GM18873 (cell line): Measurements from ENCODE around the gene SQOR.

Source experiments
- ATAC-seq: cut with Tn5 transposase; IDR thresholded peaks from one replicate; pipeline ENCODE4 v1.9.1; 2021; ENCODE audit warnings: mild to moderate bottlenecking, moderate library complexity, moderate number of reproducible peaks; ENCODE audit not compliant: unreplicated experiment, low FRiP score

SQOR gene

GRCh38 chr15:45634432-45635190 is at the start of gene SQOR:
TSS of gene SQOR (plus strand) at chr15:45635029. CDS start at chr15:45658924, 23,895 bp downstream.
- peak; percentile 75 for ATAC-seq

DNA sequence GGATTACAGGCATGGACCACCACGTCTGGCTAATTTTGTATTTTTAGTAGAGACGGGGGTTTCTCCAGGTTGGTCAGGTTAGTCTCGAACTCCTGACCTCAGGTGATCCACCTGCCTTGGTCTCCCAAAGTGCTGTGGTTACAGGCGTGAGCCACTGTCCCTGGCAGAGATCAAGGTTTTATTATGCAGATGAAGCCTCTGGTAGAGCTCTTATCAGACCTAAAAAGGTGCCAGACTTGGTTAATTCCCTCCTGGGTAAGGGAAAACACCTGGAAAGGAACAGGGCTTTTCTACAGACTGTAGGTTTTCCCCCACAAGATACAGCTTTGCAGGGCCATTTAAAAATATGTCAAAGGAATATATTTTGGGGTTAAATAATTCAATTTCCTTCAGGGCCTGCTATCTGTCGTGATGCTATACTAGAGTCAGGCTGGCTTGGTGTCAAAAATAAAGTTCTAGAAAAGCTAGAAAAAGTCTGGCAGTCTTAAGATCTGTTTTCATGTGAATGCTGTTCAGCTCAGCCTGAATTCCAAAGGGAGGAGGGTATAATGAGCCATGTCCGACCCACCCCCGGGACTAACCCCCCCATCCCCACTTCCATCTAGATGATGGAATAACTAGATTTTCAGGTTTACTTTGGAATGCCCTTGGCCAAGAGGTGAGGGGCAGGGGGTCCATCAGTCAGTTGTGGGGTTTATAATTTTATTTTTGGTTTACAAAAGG is 49.6 kb upstream of the SQOR start:
- ATAC-seq = no peak

DNA sequence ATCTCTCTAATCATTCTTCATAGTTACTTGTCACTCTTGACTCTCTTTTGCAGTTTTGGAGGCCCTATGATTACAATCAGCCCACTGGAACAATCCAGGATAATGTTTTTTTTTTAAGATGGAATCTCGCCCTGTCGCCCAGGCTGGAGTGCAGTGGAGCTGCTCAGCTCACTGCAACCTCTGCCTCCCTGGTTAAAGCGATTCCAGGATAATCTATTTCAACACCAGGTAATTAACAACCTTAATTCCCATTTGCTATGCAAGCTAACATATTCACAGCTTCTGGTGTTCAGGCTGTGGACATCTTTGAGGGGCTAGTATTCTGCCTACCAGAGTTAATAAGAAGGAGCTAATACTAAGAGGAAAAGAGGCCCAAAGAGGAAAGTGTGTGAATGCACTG is 48.7 kb upstream of the SQOR start:
- ATAC-seq = no peak

GRCh38 chr15:45586601-45587094 is 48.2 kb upstream of the SQOR start:
- no peak for ATAC-seq

DNA sequence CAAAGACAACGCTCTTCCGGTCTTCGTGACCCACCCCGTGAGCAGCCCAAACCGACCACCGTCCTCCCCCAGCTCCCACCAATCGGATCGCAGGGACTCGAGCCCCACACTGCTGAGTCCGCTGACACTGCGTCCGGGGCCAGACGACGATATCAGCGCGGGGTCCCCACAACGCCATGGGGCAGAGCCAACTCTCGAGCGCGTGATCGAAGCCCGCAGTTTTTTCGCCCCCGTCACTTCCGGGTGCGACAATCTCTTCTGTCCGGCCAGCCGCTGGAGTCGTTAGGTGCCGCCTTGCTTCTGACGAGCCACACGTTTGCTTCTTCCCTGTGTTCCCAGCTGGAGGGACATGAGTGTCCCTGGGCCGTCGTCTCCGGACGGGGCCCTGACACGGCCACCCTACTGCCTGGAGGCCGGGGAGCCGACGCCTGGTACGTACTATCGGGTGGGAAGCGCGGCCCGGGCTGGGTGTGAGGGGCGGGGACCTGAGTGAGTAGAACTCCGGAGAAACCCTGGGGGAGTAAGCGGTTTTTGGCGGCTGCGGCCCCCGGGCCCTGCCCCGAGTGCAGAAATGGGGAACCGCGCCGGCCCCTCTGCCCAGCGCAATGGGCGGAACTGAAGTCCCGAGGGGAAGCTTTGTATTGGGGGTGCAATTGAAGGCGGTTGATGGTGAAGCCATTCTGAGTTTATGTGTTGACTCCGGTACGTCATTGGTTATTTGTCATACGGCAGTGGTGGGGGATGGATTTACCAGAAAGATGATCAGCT is 47.5 kb upstream of the SQOR start, which contains the start of gene BLOC1S6:
BLOC1S6 (plus strand) TSS at position 285 of the 768 bp plus-strand sequence; CDS start at position 350, 65 bp downstream.
- ATAC-seq = peak; percentile 65

GRCh38 chr15:45587863-45588170 is 47.0 kb upstream of the SQOR start:
- ATAC-seq = no peak

DNA sequence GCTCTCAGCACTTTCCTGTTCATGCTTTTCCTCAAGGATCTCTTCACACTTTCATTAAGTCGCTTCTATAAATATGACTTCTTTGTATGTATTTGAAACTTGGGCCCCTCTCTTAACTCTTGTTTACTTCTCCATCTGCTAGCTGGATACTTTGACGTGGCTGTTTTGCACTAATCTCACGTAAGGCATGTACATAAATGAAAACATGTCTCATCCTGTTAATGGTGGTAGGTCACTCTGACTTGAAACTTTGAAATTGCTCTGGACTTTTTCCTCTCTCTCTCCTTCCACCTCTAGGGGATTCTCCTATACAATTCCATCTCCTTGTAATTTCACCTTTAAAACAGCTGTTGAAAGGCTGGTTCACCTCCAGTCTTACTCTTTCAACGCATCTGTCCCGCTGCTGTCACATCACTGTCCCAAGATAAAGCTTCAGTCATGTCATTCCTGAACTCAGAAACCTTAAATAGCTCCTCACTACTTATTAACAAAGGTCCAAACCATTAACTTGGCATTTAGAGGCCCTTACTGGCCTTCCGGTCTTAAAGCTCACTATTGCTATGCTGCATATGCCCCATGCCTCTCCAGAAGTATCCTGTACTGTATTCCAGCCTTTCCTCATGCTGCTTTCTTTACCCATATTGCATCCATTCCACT is 46.5 kb upstream of the SQOR start:
- no peak for ATAC-seq

DNA sequence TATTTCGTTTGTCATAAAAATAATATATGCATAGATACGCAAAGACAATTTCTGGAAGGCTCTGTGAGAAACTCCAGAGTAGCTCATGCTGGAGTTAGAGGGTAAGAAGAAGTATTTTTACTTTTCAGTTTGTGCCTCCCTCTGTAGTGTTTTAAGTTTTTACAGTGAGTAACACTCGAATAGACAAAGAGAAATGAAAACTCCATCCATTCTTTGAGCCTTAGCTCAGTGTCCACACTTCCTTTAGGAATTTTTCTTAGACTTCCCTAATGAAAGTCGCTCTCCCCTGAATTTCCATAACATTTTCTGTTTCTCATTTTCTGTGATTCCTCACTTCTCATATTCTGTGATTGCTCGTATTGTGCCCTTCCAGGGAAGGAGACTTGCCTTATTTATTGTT is 45.6 kb upstream of the SQOR start:
- no peak for ATAC-seq

- no peak for ATAC-seq
Observed at GRCh38 chr15:45594319-45594718, 40.5 kb upstream of the SQOR start.

GRCh38 chr15:45594835-45595530 is 39.8 kb upstream of the SQOR start:
- no peak for ATAC-seq

DNA sequence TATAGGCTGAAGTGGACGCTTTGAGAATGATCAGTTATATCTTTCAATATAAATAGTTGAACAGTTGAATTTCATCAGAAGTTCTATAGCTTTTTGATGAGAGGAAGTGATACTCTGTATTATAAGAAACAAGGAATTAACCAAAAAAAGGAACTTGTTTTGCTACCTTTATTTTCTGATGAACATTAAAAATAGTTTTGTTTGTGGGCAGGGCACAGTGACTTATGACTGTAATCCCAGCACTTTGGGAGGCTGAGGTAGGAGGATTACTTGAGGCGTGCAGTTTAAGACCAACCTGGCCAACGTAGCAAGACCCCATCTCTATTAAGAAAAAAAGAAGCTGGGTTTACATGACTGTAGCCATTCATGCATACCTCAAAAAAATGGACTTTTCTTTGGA is 30.9 kb upstream of the SQOR start:
- no peak for ATAC-seq

DNA sequence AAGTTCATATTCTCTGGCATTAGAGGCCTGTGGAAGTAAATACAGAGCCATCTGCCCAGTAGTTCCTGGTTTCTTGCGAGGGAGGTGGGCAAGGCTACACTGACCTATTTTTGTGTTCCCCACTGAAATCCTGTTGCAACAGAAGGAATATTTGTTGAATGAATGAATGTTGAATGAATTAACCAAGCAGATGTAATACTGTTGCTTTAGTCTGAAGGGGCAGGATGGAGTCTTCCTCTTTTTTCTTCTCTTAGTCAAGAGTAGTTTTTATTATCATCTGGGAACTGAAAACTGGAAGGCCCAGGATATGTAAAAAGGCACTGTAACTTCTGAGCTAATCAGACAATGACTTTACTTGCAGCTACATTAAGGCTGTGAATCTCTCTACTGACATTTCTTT is 30.5 kb upstream of the SQOR start:
- ATAC-seq = no peak

DNA sequence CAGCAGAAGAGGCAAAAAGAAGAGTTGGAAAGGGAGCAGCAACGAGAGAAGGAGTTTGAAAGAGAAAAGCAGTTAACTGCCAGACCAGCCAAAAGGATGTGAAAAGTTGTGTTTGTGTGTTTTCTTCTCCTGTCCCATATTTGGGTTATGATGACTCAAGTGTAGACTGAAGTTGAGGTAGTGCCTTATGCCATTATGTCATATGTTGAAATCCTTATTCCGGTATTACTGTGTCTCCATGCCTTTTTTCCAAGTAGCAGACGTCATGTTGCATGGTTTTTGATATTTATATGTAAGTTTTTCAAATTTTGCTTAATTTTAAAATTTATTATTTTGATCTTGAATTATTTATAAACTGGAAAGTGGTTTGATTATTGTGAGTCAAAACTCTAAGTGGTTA is 28.4 kb upstream of the SQOR start:
- ATAC-seq = no peak

DNA sequence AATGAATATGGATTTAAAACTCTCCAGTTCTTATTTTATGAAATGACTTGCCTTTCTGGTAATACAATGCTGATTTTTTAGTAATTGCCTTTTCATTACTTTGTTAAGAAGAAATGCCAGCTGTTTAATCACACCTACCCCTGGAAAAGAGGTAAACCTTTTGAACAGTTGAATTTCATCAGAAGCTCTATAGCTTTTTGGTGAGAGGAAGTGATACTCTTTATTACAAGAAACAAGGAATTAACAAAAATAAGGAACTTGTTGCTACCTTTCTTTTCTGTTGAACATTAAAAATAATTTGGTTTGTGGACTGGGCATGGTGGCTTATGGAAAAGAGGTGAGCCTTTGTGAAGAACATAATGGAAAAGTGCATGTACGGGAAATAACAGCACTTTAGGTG is 28.0 kb upstream of the SQOR start:
- no peak for ATAC-seq

DNA sequence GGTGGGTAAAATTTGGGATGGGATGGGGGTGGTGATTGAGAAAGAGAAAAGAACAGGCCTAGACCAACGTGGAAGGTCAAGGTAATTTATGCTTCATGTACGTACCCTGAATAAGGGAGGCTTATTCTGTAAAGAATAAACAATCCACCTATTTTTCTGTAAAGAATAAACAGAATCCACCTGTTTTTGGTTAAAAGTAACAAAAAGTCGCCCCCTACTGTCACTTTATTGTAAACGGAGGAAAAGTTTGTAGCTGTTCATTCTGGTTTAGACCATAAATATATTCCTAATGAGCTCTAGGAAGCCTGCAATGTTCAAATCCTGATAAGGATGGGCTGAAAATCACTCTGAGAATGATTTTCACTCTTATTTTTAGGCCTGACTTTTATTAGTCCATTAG is 23.5 kb upstream of the SQOR start:
- no peak for ATAC-seq

DNA sequence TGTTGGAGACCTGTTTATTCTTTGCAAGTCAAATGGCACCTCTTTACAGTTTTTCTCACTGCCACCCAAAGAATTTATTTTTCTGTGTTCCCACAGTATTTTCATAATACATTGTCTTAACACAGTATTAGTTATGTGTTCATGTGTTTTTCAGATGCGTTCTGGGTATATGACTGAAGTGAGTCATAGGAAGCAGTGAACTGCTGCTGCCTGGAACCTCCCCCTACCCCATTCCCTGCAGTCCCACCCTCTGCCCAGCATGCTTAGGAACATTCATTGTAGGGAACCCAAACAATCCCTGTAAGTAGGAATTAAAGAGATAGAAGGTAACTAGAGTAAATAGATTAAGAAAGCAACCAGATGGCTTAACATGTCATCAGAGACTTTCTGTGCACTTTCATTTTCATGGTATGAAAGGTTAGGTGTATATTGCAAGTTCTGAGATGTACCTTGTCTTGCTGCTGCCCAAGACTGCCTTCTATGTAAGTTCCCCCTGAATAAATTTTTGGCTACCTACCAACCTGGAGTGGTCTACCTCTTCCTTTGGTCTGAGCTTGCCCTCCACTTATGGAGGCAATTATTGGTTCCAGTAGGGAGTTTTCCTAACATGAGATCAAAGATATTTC is 21.9 kb upstream of the SQOR start:
- no peak for ATAC-seq

DNA sequence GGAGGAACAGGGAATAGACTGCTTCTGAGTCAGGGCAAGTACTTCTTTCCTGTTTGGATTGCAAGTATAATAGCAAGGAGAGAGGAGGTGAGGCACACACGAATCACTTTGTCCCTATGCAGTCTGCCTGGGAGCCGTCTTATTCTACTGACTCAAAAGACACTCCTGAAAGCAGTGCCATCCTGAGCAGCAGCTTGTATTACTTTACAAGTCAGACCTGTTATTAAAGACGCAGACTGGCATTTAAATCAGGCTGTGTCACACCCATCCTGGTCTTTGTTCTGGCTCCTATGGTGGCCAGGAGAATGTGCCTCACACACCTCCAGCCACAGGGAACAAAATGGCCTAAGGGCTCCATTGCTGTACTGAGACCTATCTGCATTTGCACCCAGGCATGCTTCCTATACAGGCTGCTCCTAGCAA is 17.9 kb upstream of the SQOR start:
- ATAC-seq = no peak

DNA sequence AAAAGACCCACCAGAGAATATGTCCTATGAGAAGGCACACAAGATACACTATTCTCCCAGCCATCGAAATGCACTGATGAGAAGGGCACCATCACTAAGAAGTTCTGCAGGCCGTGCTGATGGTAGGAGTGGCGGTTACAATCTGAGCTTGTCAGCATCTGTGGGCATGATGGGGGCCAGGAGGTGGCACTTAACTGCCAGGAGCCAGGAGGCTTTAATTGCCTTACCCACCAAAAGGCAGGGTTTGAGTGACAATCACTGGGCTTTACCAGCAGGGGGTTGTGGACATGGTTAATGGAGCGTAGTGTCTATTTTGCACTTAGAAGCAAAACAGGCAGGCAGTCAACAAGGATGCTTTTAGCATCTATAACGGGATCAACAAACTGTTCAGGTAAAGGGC is 16.0 kb upstream of the SQOR start:
- no peak for ATAC-seq

- no peak for ATAC-seq
Observed at GRCh38 chr15:45628136-45628535, 6.7 kb upstream of the SQOR start.
